SJSA1 (cell line): Measurements from ENCODE around the gene ALDOA. TPM values are rescaled to one million over a fixed set of nuclear protein-coding genes. Genes with fewer than 3 reads are reported as not detected.

ENCODE experiments used
- DNase-seq, 2 experiments: peaks; one replicate each; pipeline ENCODE4 v3.0.0-alpha.2; 2015 to 2020; ENCODE audit warnings: low spot score in 2 of 2, low read depth in 1 of 2
- H3K27ac ChIP-seq: fragments of 250-450 bp; sonication (Bioruptor Pico); 2 replicates; pipeline ENCODE4 v1.5.1; 2020; ENCODE audit warnings: mild to moderate bottlenecking, moderate library complexity
- H3K27me3 ChIP-seq: fragments of 250-450 bp; sonication (Bioruptor Pico); replicated peaks from 2 replicates; pipeline ENCODE4 v1.5.1; 2020; ENCODE audit warnings: mild to moderate bottlenecking, moderate library complexity
- H3K36me3 ChIP-seq: fragments of 250-450 bp; sonication (Bioruptor Pico); 2 replicates; pipeline ENCODE4 v1.5.1; 2020; ENCODE audit warnings: mild to moderate bottlenecking
- H3K4me1 ChIP-seq: fragments of 250-450 bp; sonication (Bioruptor Pico); replicated peaks from 2 replicates; pipeline ENCODE4 v1.6.1; 2021; ENCODE audit warnings: mild to moderate bottlenecking
- H3K4me3 ChIP-seq: fragments of 250-450 bp; sonication (Bioruptor Pico); 2 replicates; pipeline ENCODE4 v1.5.1; 2020; ENCODE audit warnings: mild to moderate bottlenecking
- H3K9me3 ChIP-seq: fragments of 250-450 bp; sonication (Bioruptor Pico); replicated peaks from 2 replicates; pipeline ENCODE4 v1.5.1; 2020; ENCODE audit warnings: mild to moderate bottlenecking
- total RNA-seq: library from RNA; depleted of rRNA; stranded (reverse); fragments of >200 nt; shearing (Covaris generic); gene quantifications from 2 replicates; pipeline ENCODE4 v1.2.3, GENCODE V29; 2014

ALDOA gene
- total RNA-seq, 1 experiment from 2014 or later = 762 TPM

DNA sequence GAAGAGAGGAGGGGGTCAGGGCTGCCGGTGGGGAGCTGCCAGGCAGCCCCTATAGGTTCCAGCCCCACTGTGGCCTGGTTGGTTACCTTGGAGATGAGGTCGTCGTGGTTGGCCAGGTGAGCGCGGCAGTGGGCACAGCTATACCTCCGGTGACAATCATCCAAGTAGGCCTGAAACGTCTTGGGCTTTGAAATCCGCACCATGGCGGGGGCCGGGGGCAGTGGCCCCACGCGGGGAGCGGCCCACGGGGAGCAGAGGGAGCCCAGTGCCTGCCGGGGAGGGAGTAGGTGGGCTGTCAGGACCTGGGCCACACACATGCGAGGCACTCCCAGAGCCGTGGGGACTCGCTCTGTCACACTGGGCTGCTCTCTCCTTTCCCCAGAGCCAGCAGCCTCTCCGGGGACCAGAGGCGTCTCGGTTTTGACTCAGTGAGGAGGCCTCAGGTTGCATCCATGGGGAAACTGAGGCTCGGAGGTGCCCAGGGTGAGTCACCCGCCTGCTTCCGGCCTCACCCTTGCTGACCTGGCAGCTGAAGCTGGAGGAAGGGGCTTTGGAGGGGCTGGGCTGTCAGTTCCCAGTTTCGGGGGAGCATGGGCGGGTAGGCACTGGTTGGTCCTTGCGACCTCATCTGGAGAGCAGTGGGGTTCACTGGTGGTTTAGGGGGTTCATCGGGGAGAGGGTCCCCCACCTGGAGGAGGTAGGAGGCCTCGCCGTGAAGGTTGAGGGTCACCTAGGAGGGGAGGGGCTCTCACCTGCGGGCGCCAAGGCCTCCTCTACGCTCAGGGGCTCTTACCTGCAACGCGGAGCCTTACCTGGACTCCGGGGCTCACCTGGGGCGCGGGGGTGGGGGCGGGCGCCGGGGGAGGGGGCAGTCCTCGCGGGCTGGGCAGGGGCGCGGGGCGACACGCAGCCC is 29.9 kb downstream of the ALDOA start:
- no peak overlapping the region for H3K27ac ChIP-seq
- peaks cover 23% of the 10 kb centered on the region for H3K4me1 ChIP-seq
- H3K36me3 ChIP-seq = 0 out of 2 replicates have a peak, but pooled peaks cover 8% of the 10 kb centered on the region
- DNase-seq = no peak
- peak overlapping the region; percentile 45 for H3K4me3 ChIP-seq
- H3K27me3 ChIP-seq = no peaks in the 10 kb centered on the region
- H3K9me3 ChIP-seq = peaks cover 15% of the 10 kb centered on the region

DNA sequence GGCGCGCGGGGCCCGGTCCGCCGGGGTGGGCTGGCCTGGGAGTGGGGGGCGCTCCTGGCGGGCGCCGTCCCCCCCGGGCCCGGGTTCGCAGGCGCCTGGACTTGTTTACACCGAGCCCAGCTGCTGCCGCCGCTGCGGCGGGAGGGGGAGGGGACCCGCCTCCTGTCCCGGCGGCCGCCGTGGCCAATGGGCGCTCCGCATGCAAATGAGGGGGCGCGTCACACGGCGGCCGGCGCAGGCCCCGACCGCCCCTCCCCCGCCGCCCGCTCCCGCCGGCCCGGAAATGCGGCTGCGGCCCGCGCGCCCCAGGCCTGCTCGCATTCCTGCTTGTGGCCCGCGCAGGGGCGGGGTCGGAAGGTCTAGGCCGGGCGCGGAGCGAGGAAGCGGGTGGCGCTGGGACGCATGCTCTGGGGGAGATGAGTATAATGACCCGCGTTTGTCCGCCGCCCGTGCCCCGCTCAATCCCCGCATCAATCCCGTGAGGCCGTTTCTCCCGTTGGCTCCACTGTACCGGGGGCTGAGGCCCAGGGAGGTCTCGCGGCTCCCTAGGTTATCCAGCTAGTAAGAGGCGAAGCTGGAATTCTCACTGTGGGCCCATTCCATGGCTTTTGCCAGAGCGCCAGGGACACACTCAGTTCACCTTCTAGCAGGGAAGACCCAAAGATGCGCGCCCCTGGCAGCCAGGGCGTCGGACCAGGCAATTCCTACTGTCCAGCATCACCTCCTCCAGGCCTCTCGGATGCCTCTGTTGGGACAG is 30.7 kb downstream of the ALDOA start, which contains the start of gene YPEL3:
YPEL3 (minus strand) TSS at position 109 of the 757 bp plus-strand sequence. CDS start 731 bp downstream, outside the sequence.
- peak within 1 kb of the TSS; percentile 45 for H3K4me3 ChIP-seq
- H3K27ac ChIP-seq = peak within 1 kb of the TSS; percentile 65
- peaks cover 15% of the 10 kb centered on the region for H3K9me3 ChIP-seq
- peak; percentile 80 to 91 for DNase-seq
- H3K36me3 ChIP-seq = 0 out of 2 replicates have a peak, but pooled peaks cover 8% of the 10 kb centered on the region
- H3K4me1 ChIP-seq = peaks cover 23% of the 10 kb centered on the region
- no peaks in the 10 kb centered on the region for H3K27me3 ChIP-seq

DNA sequence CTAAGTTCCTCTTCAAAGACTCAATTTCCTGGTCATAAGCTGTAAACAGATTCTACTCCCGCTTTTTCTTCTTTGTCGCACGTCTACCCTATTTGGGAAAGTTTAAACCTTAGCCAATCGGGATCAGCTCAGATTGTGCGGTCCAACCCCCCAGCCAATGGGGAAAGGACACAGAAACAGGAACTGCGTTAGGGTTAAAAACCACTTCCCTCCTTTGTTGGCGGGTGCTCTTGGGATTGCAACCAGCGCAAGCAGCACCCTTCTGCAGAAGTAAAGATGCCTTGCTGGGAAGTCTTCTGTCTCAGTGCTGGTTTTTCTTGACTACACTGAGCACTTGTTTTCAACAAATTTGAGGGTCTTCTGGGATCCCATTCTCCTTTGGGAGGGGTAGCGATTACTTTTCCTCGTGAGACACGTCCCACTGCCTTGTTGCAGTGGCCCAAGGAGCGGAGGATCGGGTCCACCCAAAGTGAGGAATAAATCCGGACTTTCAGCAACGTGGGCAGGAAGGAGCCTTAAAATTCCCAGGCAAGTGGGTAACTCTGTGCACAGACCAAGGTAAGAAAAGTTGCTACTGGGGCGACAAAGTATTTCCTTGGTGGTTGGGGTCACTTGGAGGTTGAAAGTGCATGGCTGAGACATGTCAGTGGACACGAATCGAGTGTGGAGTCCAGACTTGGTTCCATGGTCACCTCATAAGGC is 31.5 kb downstream of the ALDOA start:
- Histone ChIP-seq H3K4me1 (peaks cover 18% of the 10 kb centered on the region), H3K27ac (peak overlapping the region; percentile 65; the same call in 1 of the 2 replicates), H3K27me3 (no peaks in the 10 kb centered on the region), H3K9me3 (peaks cover 15% of the 10 kb centered on the region), H3K4me3 (no peak overlapping the region), H3K36me3 (0 out of 2 replicates have a peak, but pooled peaks cover 8% of the 10 kb centered on the region)
- DNase-seq = no peak

- no peaks in the 10 kb centered on the region for H3K4me1 ChIP-seq
- H3K4me3 ChIP-seq = no peak overlapping the region
- H3K27ac ChIP-seq = no peak overlapping the region
- no peaks in the 10 kb centered on the region; the same call in 1 of the 2 replicates for H3K9me3 ChIP-seq
- no peaks in the 10 kb centered on the region for H3K27me3 ChIP-seq
- no peak for DNase-seq
- no peaks in the 10 kb centered on the region for H3K36me3 ChIP-seq
Observed at GRCh38 chr16:30104090-30104489, 38.5 kb downstream of the ALDOA start.

- Histone ChIP-seq H3K4me1 (no peaks in the 10 kb centered on the region), H3K9me3 (no peaks in the 10 kb centered on the region; the same call in 1 of the 2 replicates), H3K27me3 (no peaks in the 10 kb centered on the region), H3K27ac (no peak overlapping the region), H3K36me3 (no peaks in the 10 kb centered on the region), H3K4me3 (no peak overlapping the region)
- no peak for DNase-seq
Observed at GRCh38 chr16:30104492-30104891, 38.9 kb downstream of the ALDOA start.

GRCh38 chr16:30108059-30108850 is 42.7 kb downstream of the ALDOA start:
- DNase-seq = no peak
- Histone ChIP-seq H3K27ac (no peak overlapping the region), H3K36me3 (peaks cover 8% of the 10 kb centered on the region; the same call in 1 of the 2 replicates), H3K4me3 (no peak overlapping the region), H3K27me3 (no peaks in the 10 kb centered on the region), H3K4me1 (no peaks in the 10 kb centered on the region), H3K9me3 (no peaks in the 10 kb centered on the region)

- Histone ChIP-seq H3K4me3 (no peak overlapping the region), H3K27me3 (no peaks in the 10 kb centered on the region), H3K9me3 (no peaks in the 10 kb centered on the region), H3K4me1 (no peaks in the 10 kb centered on the region), H3K36me3 (peaks cover 8% of the 10 kb centered on the region; the same call in 1 of the 2 replicates), H3K27ac (no peak overlapping the region)
- DNase-seq = no peak
Observed at GRCh38 chr16:30110661-30111060, 45.1 kb downstream of the ALDOA start.

- no peaks in the 10 kb centered on the region for H3K4me1 ChIP-seq
- no peak overlapping the region for H3K4me3 ChIP-seq
- peak in 1 of 2 experiments; percentile 68 for DNase-seq
Observed at GRCh38 chr16:30112197-30113030, 46.9 kb downstream of the ALDOA start.

DNA sequence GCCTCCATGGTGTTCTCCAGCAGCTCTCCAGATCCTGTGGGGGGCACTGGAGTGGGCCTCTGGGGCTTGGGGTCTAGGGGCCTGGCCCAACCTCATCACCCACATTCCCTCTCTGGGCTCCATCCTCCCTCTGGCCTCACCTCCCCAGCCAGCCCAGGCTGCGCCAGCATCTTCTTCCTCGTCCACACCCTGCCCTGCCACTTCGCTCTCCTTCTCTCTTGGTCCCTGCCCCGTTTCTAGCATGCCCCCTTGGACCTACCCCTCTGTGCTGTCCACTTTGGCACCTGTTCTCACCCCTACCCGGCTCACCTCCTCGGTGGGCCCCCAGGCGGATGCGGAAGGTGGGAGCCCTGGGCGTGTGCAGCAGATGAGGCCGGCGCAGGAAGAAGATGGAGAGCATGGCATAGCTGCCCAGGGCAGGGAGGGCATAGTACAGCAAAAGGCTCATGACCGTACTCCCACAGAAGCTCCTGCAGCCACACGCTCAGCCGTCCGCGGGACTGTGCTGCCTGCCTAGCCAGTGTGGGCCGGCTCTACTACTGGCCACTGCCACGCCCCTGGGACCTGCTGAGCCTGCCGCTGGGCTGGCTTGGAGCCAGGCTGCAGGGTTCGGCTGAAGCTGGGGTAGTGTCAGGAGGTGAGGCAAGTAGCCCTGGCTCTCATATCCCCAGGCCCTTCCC is 47.6 kb downstream of the ALDOA start, which contains the start of gene GDPD3:
GDPD3 (minus strand) TSS at position 507 of the 680 bp plus-strand sequence; CDS start at position 448, 59 bp downstream.
- H3K27me3 ChIP-seq = no peaks in the 10 kb centered on the region
- no peaks in the 10 kb centered on the region for H3K9me3 ChIP-seq
- no peak for DNase-seq
- H3K4me3 ChIP-seq = no peak within 1 kb of the TSS
- H3K27ac ChIP-seq = no peak within 1 kb of the TSS
- no peaks in the 10 kb centered on the region for H3K4me1 ChIP-seq
- peaks cover 17% of the 10 kb centered on the region; the same call in 1 of the 2 replicates for H3K36me3 ChIP-seq

More at GRCh38 chr16:30112197-30113030, 46.9 kb downstream of the ALDOA start:
- Histone ChIP-seq H3K36me3 (peaks cover 9% of the 10 kb centered on the region; the same call in 1 of the 2 replicates), H3K27me3 (no peaks in the 10 kb centered on the region), H3K9me3 (no peaks in the 10 kb centered on the region), H3K27ac (no peak overlapping the region)

- Histone ChIP-seq H3K36me3 (peaks cover 17% of the 10 kb centered on the region; the same call in 1 of the 2 replicates), H3K4me1 (no peaks in the 10 kb centered on the region), H3K27me3 (no peaks in the 10 kb centered on the region), H3K27ac (no peak overlapping the region), H3K9me3 (no peaks in the 10 kb centered on the region), H3K4me3 (no peak overlapping the region)
- DNase-seq = no peak
Observed at GRCh38 chr16:30113711-30114333, 48.3 kb downstream of the ALDOA start.

GRCh38 chr16:30114411-30114810 is 48.9 kb downstream of the ALDOA start:
- no peak for DNase-seq
- H3K27ac ChIP-seq = no peak overlapping the region
- no peaks in the 10 kb centered on the region for H3K4me1 ChIP-seq
- no peak overlapping the region for H3K4me3 ChIP-seq
- H3K27me3 ChIP-seq = no peaks in the 10 kb centered on the region
- H3K9me3 ChIP-seq = no peaks in the 10 kb centered on the region
- H3K36me3 ChIP-seq = peaks cover 17% of the 10 kb centered on the region; the same call in 1 of the 2 replicates
